GM12874 (cell line): ENCODE data around the gene ACBD6.

Source experiments
- TF ChIP-seq, protein P1 (sequence below): IDR thresholded peaks from 2 replicates; pipeline ENCODE4 v1.5.1; 2011; ENCODE audit warnings: low read depth, mild to moderate bottlenecking, control low read depth, low read length, moderate library complexity; ENCODE audit not compliant: insufficient read depth

The ACBD6 gene

DNA sequence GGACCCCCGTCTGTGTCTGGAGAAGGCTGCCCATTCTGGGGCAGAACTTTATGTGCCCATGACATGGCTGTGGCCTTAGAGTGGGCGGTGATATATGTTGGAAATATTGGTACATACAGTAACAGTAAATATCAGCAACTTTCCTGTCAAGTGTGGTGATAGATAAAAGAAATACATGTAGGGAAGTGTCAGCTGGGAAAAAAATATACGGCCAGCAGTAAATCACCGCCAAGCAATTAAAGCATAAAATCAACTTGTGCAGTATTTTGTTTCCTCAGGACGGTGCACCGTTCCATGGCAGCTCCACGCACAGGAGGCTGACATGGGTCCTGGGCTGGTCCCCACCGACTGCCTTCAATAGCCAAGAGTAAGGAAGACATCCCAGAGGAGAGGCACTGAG is 244.9 kb downstream of the ACBD6 start:
- TF ChIP-seq, protein P1, sequence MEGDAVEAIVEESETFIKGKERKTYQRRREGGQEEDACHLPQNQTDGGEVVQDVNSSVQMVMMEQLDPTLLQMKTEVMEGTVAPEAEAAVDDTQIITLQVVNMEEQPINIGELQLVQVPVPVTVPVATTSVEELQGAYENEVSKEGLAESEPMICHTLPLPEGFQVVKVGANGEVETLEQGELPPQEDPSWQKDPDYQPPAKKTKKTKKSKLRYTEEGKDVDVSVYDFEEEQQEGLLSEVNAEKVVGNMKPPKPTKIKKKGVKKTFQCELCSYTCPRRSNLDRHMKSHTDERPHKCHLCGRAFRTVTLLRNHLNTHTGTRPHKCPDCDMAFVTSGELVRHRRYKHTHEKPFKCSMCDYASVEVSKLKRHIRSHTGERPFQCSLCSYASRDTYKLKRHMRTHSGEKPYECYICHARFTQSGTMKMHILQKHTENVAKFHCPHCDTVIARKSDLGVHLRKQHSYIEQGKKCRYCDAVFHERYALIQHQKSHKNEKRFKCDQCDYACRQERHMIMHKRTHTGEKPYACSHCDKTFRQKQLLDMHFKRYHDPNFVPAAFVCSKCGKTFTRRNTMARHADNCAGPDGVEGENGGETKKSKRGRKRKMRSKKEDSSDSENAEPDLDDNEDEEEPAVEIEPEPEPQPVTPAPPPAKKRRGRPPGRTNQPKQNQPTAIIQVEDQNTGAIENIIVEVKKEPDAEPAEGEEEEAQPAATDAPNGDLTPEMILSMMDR: no peak

DNA sequence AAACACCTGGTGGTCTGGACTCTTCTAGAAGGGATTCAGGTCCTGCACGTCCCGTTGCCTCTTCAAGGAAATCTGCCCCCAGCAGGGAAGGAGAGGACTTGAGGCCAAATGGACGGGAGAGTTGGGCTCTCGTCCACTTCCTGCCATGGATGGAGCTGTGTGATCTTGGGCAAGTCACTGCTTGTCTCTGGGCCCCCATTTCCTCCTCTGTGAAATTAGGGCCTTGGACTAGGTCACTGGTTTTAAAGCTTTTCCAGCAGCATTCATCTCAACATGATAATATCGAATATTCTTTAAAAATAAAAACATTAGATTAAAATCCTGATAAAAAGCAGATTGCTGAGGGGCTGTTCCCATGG is 245.4 kb downstream of the ACBD6 start:
- TF ChIP-seq, protein P1: no peak

DNA sequence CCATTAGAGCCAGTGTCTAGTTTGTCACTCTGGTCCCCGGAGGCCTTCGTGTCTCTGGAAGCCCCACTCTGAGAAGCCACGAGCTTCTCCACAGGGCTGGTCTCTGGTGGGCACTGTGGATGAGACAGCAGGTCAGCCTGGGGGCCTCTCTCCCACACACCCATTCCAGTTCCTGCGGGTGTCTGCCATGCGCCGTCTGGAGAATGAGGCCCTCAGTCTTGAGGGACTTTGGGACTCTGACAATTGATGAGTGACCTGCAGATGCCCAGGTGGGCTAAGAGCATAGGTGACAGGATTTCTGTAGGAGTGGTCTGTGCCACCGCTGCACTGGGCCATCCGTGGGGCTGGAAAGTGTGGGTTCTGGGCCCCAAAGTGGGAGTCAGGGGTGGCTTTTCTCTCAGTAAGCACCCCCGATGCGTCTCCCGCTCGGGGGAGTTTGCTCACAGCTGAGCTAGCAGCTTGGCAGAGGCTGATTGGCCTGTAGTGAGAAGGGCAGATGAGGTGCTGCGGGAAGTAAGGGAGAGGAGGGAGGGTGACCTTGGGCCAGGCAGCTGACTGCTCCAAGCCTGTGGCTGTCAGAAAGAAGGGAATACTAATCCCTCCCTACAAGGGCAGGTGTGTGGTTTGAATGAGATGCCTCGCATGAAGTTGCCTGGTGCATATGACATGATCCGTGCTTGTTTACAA is 245.9 kb downstream of the ACBD6 start:
- TF ChIP-seq, protein P1: no peak

DNA sequence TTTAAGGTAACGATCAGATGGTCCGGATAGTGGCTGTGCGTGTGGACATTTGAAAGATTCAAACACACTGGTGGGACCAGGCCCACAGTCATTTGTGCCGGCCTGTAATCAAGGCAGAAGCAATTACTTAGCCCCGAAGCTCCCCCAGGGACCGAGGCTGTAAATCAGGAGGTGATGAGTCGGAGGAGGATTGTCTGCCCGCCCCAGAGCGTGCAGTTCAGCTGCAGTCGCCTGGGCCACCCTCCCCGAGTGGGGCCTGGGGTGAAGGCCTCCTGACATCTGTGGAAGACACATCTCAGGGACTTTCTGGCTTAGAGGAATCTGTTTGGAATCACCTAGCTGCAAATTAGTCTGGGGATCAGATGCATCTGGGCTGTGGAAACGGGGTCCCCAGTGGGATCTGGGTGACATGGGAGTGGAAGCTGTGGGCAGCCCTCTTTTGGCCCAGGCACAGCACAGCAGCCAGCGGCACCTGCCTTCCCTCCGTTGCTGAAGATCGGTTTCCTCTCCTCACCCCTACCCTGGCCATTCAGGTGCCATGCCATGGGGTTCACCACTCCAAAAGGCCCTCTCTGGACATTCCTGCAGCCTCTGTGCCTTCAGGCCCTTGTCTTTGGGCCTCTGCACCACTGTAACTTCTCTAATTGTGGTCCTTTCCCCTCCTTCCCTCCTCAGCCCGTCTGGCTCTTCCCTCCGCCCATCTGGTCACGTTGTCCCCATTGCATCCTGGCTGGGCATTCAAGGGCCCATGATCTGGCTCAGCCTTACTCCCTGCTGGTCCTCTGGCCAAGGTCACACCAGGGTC is 246.6 kb downstream of the ACBD6 start:
- TF ChIP-seq, protein P1: no peak

DNA sequence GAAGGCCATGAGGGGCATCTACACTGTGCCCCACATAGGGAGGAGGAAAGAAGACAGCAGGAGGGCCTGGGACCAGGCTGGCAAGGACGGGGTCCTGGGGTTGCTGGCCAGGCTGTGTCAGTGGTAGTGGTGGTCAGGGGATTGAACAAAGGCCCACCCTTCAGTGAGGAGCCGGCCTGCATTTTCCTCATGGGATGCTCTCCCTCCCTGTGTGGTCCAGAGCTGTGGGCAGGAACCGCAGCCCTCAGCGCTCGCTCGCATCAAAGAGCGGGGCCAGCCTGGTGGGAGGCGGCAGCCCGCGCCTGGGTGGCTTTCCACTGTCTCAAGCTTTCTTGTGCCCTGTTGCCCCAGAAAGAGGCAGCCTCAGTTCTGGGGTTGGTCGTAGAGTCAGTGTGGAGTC is 247.5 kb downstream of the ACBD6 start:
- TF ChIP-seq, protein P1: no peak

DNA sequence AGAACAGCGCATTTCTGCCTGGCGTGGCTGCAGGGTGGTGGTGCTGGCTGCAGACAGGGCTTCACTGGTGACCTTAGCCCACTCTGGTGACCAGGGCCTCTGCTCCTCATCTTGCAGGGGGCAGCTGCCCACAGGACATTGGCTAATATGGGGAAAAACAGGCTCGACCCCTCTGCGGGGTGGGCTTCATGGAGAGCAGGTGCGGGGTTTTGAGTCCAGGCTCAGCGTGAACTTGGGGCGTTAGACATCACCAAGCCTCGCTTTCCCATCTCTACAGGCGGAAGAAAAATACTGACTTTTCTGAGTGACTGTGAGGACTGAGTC is 247.9 kb downstream of the ACBD6 start:
- TF ChIP-seq, protein P1: no peak

DNA sequence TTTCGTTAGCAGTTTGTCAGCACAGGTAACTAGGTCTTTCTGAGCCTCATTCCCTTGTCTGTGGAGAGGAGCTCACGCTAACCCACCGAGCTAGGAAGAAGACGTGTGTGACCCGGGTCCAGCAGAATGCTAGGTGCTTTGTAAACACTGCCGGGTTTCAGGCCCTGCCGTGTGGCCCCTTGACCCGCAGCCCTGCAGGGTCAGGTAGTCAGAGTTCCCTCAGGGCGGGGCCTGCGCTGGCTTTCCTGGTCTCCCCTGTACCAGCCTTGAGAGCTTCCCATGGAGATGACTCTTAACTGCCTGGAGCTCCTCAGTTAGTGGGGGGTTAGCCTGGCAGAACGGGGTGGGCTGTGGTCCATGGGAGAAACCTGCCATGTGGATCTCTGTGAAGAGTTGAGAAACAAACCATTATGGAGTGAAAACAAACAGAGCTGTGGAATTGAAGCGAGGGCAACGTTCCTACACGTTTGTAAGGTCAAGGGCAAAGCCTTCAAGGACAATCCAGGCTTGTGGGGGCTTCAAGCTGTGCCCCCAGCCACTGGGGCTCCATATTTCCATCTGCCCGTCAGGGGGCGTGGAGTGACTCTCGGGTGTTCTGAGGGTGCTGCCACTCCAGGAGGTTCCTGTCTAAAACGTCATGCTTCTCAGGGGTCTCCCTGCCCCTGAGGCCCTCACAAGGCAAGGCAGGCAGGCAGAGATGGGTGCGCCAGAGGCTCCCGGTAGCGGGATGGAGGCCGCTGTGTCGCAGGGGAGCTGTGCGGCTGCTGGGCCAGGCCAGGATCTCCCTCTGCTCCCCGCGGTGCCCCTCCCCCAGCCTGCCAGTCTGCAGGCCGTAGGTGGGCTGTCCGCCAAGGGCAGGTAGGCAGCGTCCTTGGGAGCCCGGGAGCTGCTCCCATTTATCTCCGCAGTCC is 248.5 kb downstream of the ACBD6 start:
- TF ChIP-seq, protein P1: no peak
